Neural crest cell (in vitro differentiated cells): ENCODE data around the gene CYSLTR2. TPM values are rescaled to one million over a fixed set of nuclear protein-coding genes. Genes with fewer than 3 reads are reported as not detected.

ENCODE experiments used
- DNase-seq: peaks from one replicate; pipeline ENCODE4 v3.0.0; 2021; ENCODE audit warnings: low read depth, mixed read lengths, low spot score
- H3K27ac Mint-ChIP-seq: one replicate; pipeline ENCODE4 v1.8.0; 2021; ENCODE audit warnings: mild to moderate bottlenecking, mixed read lengths; ENCODE audit not compliant: unreplicated experiment
- H3K27me3 Mint-ChIP-seq: 2 replicates; pipeline ENCODE4 v1.8.0; 2021; ENCODE audit warnings: low read depth, mild to moderate bottlenecking, mixed read lengths
- H3K36me3 Mint-ChIP-seq: 2 replicates; pipeline ENCODE4 v1.8.0; 2021; ENCODE audit warnings: low read depth, mild to moderate bottlenecking, mixed read lengths
- H3K4me1 Mint-ChIP-seq: 2 replicates; pipeline ENCODE4 v1.8.0; 2021; ENCODE audit warnings: mixed read lengths
- H3K4me3 Mint-ChIP-seq: one replicate; pipeline ENCODE4 v1.8.0; 2021; ENCODE audit warnings: mild to moderate bottlenecking, mixed read lengths
- H3K9me3 Mint-ChIP-seq: 2 replicates; pipeline ENCODE4 v1.8.0; 2021; ENCODE audit warnings: mixed read lengths
- CTCF ChIP-seq: fragments of 200-600 bp; sonication (generic); conservative IDR thresholded peaks from 2 replicates; pipeline ENCODE4 v1.5.0; 2021; ENCODE audit warnings: antibody characterized with exemption, mild to moderate bottlenecking
- long read RNA-seq: library from polyadenylated mRNA; unstranded; transcript quantifications from one replicate; pipeline ENCODE4 v2.0.0, GENCODE V29; 2020
- total RNA-seq: library from RNA; stranded (reverse); gene quantifications from 2 replicates; pipeline ENCODE4 v1.2.1, GENCODE V29; 2021

The CYSLTR2 gene
- not detected in 2 replicates for total RNA-seq
- long read RNA-seq = 0 reads

GRCh38 chr13:48653472-48653939 lies at the start of gene CYSLTR2:
CYSLTR2 (plus strand) TSS chr13:48653929; CDS start chr13:48706818, 52,889 bp downstream.
- no peaks in the 10 kb centered on the region for H3K9me3 Mint-ChIP-seq
- H3K27ac Mint-ChIP-seq = no peak within 1 kb of the TSS
- TF ChIP-seq CTCF = no peak
- H3K4me3 Mint-ChIP-seq = no peak within 1 kb of the TSS
- no peaks in the 10 kb centered on the region for H3K27me3 Mint-ChIP-seq
- no peaks in the 10 kb centered on the region for H3K36me3 Mint-ChIP-seq
- DNase-seq = no peak
- H3K4me1 Mint-ChIP-seq = peaks cover 20% of the 10 kb centered on the region

GRCh38 chr13:48615049-48615448 lies 38.7 kb upstream of the CYSLTR2 start:
- Mint-ChIP-seq H3K36me3 (peaks cover 2% of the 10 kb centered on the region), H3K9me3 (peaks cover 12% of the 10 kb centered on the region), H3K27me3 (no peaks in the 10 kb centered on the region), H3K27ac (no peak overlapping the region), H3K4me3 (no peak overlapping the region), H3K4me1 (no peaks in the 10 kb centered on the region)
- no peak for TF ChIP-seq CTCF
- DNase-seq = no peak

- Mint-ChIP-seq H3K27ac (no peak overlapping the region), H3K36me3 (peaks cover 6% of the 10 kb centered on the region), H3K4me1 (no peaks in the 10 kb centered on the region), H3K9me3 (peaks cover 11% of the 10 kb centered on the region), H3K27me3 (no peaks in the 10 kb centered on the region), H3K4me3 (no peak overlapping the region)
- no peak for DNase-seq
- TF ChIP-seq CTCF = no peak
Observed at GRCh38 chr13:48618937-48619336, 34.8 kb upstream of the CYSLTR2 start.

- Mint-ChIP-seq H3K4me3 (no peak overlapping the region), H3K27me3 (no peaks in the 10 kb centered on the region), H3K27ac (no peak overlapping the region), H3K36me3 (peaks cover 6% of the 10 kb centered on the region), H3K4me1 (peaks cover 16% of the 10 kb centered on the region), H3K9me3 (peaks cover 8% of the 10 kb centered on the region)
- no peak for TF ChIP-seq CTCF
- DNase-seq = no peak
Observed at GRCh38 chr13:48621056-48621455, 32.7 kb upstream of the CYSLTR2 start.

GRCh38 chr13:48624016-48624415 lies 29.7 kb upstream of the CYSLTR2 start:
- TF ChIP-seq CTCF = no peak

More at GRCh38 chr13:48624016-48624415, 29.7 kb upstream of the CYSLTR2 start:
- Mint-ChIP-seq H3K9me3 (peaks cover 4% of the 10 kb centered on the region), H3K4me1 (peaks cover 22% of the 10 kb centered on the region), H3K27ac (no peak overlapping the region), H3K4me3 (no peak overlapping the region), H3K27me3 (no peaks in the 10 kb centered on the region), H3K36me3 (peaks cover 6% of the 10 kb centered on the region)
- DNase-seq = no peak
